ENCODE measurements around the gene CEP152.
A peak's percentile ranks its signal among the peaks of the same experiment; 100 is the strongest.

CEP152 gene

GRCh38 chr15:48705381-48705780 is 105.5 kb downstream of the CEP152 start:
- DNase-seq (ENCODE audit: low read depth), result no peak

DNA sequence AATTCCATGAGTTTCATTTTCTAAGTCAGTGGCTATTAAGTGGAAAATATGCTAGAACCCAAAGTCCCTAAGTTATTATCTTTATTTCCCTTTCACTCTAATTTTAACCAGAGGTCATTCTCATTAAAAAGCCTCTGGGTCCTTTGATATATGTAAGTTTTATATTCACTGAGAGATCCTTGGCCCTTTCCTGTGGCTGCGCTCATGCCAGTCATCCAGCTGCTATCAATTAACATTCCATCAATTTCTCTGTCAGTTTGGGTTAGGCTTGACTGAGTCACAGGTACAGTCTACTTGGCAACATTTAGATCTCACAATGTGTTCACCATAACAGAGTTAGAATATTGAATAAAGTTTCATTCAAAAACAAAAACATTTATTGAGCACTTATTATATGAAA is 107.3 kb downstream of the CEP152 start:
- DNase-seq (ENCODE audit: low read depth), result peak; percentile 84

DNA sequence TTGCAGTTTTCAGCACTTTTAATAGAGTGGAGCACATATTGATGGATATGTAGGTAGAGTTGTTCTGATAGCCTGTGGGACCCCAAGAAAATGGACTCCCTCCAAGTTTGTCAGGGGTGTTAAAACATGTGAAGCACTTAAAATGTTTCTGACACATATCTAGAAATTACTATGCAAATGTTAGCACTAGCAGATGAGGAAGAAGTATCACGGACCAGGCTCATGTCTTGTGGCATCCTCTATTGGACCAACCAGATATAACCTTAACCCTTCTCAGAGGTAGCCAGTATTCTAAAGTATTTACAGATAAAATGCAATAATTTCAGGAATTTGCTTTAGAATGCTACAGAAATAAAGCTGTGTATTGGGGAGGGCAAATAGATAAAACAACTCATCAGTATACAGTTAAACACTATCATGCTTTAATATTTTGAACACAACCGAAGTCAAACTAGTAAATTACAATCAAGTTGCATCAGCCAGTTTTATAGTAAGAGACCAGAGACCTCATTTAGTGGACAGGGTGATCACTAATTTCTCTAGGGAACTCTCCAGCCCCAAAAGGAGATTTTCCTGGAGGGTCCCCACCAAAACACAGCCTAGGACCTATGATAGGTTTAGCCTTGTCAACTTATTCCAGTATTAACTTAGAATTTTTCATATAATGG is 108.2 kb downstream of the CEP152 start:
- DNase-seq (ENCODE audit: low read depth), result no peak

DNA sequence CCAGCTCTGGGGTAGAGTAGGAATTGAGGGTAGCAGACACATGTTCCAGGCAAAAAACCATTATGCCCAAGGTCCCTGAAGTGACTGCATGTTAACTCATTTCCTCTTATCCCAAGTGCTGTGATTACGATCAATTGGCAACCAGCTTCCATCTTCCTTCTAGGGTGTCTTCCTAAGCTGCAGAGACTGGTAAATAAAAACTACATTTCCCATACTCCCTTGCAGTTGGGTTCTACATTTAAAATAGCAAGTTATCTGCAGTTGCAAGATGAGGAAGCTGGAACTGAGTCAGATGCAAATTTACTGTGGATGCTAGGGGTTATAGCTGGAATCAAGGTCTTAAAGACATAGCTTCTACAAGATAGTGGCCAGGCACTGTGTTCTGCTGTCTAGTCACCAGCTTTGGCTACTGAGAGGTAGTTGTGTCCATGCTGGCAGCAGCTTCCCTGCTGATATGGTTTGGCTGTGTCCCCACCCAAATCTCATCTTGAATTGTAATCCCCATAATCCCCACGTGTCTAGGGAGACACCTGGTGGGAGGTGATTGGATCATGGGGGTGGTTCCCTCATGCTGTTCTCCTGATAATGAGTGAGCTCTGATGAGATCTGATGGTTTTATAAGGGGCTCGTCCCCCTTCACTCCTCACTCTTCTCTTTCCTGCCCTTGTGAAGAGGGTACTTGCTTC is 114.1 kb downstream of the CEP152 start:
- no peak for DNase-seq (ENCODE audit: low read depth)

DNA sequence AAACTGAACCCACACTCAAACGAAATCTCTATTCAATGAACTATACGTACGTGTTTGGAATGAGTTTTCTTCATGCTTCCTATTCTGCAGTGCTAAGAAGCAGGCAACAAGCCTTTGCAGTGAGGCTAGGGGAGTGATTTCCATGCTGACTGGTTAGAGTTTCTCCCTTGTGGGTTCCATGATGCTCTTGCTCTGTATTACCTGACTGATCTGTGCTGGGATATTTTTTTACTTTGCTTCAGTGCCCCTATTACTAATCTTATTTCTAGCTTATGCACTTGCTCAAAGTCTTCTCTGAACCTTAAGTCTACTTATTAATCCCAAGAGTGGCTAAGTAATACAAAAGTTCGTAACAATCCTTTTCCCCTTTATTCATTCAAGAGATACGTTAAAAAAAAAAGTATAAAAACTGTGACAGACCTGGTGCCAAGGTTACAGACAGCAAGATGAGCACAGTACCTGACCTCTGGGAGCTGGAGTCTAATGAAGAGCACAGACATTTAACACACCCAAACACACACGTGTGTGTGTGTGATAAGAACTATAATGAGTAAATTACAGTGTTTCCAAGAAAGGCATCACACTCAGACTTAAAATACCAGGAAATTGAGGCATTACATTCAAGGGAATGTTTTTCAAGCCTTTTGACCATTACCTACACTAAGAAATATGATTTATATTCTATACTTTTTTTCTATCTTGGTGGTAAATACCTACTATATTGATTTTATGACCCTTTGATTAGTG is 114.9 kb downstream of the CEP152 start:
- DNase-seq (ENCODE audit: low read depth), result no peak

GRCh38 chr15:48695088-48695826 is 115.6 kb downstream of the CEP152 start:
- DNase-seq (ENCODE audit: low read depth), result peak; percentile 86

- DNase-seq (ENCODE audit: low read depth), result no peak
Observed at GRCh38 chr15:48693484-48693883, 117.4 kb downstream of the CEP152 start.

GRCh38 chr15:48688493-48688892 is 122.4 kb downstream of the CEP152 start:
- DNase-seq (ENCODE audit: low read depth), result no peak

Measured in GM04504 (cell line).